GDM1 (cell line): ENCODE results near the gene EZH1.

Experiments used
- DNase-seq: peaks from one replicate; lab custom pipeline; 2025; lab: John Stamatoyannopoulos, UW

Gene EZH1

DNA sequence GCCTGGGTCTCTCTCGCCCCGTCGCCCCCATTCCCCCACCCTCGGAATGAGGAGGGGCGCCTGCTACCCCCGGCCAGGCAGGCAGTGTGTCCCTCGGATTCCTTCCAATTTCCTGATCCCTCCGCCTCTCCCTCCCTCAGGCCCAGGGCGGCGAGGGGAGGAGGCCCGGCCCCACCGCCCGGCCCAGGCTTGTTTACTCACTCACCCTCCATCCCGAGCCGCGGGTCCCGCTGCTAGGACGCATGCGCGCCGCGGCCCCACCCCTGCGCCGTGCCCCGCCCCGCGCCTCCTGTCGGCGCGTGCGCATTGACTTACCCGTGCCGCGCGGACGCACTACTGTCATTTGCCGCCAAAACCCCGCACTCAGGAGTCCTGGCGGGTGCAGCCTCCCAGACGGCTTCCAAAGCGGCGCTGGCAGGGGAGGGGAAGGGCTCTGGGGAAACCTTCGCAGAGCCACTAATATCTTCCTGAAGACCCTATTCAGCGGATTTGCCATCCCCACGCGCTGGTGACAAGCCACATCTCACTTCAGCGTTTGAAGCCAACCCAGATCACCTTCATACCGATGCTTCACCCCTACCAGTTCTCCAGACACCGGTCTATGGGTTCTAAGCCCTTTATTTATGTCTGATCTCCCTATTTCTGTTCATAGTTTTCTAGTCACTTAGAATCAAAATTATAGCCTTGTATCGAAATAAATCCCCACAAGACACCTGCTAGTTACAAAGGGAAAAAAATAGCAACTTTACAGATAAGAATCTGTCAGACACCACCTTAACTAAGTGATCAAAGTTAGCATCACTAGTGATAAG, at the start of gene EZH1:
Gene EZH1 (minus strand): TSS at position 235 of the 812 bp plus-strand sequence. CDS start 16,099 bp downstream, outside the sequence.
- peak; percentile 93 for DNase-seq

DNA sequence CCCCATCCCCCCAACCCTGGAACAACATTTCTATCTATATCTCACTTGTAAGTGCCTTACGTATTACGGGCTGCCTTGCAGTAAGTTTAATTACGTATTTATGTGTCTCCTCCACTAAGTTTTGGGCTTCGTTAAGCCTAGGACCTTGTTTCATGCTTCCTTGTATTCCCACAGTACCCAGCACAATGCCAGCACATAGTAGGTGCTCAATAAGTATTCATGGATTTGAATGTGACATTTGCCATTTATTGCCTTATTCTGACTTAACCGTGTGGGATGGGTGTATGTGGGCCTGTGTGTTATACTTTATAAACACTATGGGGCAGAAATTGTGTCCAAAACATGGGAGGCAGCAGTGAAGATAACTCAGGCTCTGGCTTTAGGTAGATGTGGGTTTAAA, 47.7 kb upstream of the EZH1 start:
- no peak for DNase-seq

DNA sequence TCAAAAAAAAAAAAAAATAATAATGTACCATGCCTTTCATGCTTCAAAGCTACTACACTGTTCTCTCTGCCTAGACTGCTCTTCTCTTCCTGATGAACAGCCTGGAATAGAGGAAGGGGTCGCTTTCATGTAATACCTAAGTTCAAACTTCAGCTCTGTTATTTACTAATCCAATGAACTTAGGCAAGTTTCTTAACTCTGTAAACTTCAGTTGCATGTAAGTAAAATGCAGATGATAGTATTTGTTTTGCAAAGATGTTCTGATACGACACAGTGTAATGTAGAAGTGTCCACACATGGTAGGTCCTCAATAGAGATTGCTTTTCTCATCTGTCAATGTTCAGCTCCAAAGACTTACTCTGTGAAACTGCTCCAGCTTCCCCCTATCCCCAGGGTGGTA, 47.1 kb upstream of the EZH1 start:
- no peak for DNase-seq

DNA sequence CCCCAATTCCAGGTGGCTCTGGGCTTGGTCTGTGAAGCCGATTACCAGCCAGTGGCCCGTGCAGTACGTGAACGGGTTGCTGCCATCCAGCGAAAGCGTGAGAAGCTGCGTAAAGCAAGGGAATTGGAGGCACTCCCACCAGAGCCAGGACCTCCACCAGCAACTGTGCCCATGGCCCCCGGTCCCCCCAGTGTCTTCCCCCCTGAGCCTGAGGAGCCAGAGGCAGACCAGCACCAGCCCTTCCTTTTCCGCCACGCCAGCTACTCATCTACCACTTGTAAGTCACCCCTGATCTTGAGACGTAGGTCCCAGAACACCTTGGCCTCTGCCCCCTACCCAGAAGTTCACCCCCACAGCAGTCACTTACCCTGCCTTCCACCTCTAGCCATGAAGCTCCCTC, 42.4 kb upstream of the EZH1 start:
- DNase-seq, result no peak

DNA sequence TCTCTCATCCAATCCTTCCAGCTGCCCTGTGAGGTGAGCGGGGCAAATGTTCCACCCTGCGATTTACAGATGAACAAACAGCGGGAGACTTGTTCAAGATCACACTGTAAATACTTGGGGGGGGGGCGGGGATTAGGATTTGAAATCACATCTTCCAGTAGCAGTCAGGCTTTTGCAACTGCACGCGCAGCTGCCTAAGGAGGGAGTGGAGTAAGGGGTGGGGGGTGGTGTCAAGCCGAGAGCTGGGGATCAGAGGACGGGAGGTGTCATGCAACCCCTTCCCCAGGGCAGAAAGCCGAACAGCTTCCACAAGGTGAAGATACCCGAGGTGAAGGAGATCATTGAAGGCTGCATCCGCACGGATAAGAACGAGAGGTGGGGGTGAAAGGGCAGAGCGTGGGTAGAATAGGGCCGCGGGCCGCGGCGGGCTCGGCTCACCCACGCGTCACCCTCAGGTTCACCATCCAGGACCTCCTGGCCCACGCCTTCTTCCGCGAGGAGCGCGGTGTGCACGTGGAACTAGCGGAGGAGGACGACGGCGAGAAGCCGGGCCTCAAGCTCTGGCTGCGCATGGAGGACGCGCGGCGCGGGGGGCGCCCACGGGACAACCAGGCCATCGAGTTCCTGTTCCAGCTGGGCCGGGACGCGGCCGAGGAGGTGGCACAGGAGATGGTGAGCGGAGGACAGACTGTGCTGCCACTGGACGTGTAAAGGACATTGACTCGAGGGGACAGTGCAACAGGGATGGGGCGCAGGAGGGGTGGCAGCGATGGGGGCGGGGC, 40.2 kb upstream of the EZH1 start:
- no peak for DNase-seq

DNA sequence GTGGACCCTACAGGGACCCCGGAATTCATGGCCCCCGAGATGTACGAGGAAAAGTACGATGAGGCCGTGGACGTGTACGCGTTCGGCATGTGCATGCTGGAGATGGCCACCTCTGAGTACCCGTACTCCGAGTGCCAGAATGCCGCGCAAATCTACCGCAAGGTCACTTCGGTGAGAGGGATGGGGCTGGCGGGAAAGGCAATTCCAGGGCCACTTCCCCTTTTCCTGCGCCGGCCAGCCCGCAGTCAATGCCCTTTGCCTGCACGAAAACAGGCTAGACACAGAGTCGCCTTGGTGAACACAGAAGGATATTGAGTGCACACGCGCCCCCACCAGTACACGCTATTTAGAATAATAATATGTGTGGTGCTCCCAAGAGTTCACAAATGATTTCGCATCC, 39.6 kb upstream of the EZH1 start:
- DNase-seq, result no peak

DNA sequence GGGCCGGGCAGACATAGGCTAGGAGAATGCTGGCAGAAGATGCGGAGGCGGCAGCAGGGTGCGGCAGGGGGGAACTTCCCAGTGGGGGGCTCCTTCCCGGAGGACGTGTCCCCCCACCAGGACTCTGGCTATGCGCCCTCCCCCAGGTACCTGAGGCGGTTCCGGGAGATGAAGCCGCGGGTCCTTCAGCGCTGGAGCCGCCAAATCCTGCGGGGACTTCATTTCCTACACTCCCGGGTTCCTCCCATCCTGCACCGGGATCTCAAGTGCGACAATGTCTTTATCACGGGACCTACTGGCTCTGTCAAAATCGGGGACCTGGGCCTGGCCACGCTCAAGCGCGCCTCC, 38.9 kb upstream of the EZH1 start:
- DNase-seq, result no peak

DNA sequence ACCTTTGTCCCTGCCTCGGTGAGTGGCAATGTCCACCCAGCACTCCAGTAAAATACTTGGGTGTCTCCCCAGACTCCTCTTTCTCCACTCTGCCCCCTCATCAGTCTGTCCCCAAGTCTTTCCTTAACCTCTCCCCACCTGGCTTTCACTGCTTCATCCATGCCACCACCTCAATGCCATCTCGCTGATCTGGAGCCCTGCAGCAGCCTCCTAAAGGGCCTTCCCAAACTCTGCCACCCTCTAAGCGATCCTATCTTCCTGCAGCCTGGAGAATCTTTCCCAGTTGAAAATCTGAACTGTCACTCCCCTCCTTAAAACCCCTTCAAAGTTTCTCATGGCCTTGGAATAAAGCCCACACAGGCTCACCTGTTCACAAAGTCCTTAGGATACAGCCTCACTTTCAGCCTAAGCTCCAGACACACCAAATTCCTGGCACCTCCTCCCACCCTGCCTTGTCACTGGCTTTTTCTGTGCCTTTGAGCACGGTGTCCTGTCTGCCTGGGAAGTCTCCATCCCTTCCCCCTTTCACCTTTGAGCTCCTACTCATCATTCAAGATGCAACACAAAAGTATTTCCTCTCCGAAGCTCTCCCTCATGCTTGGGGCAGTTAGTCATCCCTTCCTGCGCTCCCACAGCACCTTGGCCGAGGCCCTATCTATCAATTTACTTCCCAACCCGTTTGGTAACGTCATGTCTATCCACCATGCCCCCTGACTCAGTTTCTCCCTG, 38.4 kb upstream of the EZH1 start:
- DNase-seq, result no peak

DNA sequence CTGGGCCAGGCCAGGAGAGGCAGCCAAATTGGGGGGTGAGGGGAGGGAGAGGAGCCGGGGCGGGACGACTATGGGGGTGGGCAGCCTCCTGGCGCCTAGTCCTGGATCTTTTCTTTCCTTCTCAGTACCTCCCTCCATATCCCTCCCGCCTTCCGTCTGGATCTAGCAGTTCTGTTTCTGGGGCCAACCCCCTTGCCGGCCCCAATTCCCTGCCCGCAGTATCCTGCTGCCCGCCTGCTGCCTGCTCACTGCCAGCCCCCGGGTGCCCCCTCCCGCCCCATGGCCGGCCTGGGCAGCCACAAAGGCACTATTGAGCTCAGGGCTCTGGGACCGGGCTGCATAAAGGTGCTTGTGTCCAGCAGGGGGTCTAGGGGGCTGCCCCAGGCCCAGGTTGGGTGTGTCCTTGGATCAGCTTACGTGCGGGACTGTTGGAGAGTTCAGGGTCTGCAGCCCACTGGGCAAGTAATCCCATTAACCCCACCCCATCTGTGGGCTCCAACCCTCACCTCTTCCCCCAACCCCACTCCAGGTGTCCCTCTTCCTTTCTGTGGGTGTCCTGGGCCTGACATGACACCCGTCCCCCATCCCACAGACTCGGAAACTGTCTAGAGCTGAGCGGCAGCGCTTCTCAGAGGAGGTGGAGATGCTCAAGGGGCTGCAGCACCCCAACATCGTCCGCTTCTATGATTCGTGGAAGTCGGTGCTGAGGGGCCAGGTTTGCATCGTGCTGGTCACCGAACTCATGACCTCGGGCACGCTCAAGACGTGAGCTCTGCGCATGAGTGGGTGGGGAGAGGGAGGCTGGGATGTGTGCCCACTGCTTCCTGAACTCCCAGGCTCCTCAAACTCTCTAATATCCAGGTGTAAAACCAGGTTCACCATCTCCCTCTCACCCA, 37.6 kb upstream of the EZH1 start:
- no peak for DNase-seq

DNA sequence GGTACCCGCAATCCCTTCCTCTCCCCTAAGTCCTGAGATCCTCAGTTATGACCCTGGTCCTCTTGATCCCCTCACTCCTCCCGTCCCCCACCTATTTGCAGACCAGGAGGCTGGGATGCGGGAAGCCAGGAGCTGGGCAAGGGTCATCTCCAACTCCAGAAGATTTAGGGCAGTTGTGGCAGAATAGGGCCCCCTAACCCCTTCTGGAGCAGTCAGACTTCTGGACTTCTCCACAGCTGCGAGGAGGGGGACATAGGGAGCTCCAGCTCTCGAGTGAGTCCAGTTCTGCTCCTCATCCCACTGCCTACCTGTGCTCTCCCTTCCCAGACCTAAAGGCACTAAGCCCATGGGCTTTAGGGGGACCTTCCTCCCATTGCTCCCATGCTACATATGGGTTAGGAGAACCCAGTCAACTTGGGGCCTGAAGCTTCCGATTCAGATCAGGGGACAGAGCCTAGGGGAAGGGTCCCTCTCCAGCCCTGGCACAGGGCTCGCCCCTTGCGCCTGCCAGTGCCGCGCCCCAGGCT, 36.9 kb upstream of the EZH1 start:
- no peak for DNase-seq

DNA sequence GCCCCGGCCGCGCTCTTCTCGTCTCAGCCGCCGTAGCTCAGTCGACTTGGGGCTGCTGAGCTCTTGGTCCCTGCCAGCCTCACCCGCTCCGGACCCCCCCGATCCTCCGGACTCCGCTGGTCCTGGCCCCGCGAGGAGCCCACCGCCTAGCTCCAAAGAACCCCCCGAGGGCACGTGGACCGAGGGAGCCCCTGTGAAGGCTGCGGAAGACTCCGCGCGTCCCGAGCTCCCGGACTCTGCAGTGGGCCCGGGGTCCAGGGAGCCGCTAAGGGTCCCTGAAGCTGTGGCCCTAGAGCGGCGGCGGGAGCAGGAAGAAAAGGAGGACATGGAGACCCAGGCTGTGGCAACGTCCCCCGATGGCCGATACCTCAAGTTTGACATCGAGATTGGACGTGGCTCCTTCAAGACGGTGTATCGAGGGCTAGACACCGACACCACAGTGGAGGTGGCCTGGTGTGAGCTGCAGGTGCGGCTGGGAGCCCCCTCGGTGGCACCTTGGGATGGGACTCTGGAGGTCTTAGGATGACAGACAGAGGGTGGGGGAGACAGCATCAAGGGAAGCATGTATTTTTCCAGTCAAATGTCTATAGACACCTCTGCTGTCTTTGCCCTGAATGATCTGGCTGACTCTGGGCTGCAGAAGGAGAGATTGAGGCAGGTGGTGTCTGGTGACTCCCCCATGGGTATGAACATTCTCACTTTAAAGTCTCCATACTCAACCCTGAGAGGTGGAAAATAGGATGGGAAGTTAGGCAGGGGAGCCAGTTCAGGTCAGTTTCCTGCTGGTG, 36.2 kb upstream of the EZH1 start:
- no peak for DNase-seq

DNA sequence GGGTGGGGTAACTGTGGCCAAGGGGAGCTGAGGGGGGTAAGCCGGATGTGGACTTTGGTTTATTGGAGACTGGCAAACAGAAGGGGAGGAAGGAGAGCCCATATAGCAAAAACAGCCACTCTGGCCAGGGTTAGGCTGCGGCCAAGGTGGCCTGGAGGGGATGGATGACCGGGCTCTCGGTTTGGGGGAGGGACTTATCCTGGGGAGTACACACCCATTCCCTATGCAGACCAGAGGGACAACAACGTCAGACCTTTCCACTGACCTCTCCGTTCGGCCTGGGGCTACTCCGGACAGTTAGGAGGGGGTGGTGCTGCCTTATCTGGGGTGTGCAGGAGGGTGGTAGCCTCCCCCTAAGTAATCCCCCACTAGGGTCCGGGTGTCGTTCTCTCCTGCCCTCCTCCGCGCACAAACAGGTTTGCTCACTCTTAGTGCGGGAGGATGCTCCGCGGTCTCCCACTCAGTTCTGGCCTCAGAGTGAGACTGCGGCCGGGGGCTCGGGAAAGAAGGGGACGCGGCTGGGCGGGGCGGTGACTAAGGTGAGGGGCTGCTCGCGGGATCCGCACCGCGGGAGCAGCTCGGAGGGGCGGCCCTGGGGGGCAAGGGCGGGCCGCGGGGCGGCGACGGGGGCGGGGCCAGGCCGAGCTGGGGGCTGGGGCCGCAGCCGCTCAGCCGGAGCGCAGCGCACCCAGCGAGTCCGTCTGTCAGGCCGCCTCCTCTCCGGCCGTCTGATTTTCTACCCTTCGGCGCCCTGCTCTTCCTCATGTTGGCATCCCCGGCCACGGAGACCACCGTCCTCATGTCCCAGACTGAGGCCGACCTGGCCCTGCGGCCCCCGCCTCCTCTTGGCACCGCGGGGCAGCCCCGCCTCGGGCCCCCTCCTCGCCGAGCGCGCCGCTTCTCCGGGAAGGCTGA, 35.4 kb upstream of the EZH1 start, which contains the start of gene WNK4:
Gene WNK4 (plus strand): TSS at position 675 of the 915 bp plus-strand sequence. CDS start 89 bp downstream, at position 764.
- no peak for DNase-seq

DNA sequence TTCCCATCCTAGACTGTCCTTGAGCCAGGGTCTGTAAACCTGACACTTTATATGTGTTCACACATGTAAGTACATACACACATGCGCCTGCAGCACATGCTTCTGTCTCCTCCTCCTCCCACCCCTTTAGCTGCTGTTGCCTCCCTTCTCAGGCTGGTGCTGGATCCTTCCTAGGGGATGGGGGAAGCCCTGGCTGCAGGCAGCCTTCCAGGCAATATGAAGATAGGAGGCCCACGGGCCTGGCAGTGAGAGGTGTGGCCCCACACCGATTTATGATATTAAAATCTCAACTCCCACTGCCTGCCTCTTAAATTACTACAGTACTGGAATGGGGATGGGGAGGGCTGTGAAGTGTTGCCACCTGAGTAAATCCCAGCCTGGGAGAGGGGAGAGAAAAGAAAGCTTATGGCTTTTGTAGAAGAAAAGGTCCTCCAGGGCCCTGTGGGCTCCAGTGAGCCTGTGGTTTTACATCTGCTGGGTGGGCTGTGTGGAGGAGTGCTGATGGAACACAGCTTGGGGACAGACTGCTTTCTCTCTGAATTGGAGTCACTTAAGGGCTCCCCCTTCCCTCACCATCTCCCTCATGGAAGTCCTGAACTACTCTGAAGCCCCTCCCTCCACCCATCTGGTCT, 34.6 kb upstream of the EZH1 start:
- no peak for DNase-seq

DNA sequence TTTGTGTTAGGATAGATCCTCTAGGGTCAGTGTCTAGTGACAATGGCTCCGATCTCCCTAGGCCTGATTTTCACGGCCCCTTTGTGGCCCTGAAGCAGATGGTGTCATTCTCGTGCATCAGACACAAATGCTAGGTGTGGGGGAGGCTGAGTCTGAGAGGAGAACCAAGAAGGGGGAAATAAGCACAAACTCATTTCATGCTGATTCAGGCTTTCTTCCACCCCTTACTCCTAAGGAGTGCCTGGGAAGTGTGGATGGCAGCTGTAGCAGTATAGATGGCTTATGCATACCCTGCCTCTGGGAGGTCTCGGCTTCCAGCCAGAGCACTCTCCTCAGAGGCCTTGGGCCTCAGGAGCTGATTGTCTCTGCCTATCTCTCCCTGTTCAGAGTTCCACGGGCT, 33.7 kb upstream of the EZH1 start:
- DNase-seq, result no peak

DNA sequence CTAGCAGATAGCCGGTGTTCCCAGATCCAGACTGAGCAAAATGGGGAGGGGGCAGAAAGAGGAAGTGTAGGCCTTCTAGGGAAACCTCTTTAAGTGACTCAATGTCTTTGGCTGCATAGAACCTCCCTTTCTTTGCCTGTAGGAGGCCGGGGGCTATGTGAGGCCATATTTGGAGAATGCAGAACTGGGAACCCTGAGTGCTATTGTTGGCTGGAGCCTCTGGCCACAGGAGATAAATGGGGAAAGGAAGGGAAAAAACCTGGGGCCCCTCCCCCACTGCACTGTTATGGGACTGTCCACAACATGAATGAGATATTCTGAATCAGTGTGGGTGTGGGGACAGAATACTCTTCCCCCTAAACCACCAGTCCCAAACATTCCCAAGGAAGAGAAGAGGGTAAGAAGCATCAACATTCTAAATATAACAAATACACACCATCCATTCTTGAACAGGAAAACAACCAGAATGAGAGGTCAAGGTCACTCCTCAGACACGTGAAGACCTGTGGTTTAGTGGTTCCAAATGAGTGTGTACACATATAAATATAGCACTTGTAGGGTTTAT, 30.8 kb upstream of the EZH1 start:
- peak; percentile 63 for DNase-seq

DNA sequence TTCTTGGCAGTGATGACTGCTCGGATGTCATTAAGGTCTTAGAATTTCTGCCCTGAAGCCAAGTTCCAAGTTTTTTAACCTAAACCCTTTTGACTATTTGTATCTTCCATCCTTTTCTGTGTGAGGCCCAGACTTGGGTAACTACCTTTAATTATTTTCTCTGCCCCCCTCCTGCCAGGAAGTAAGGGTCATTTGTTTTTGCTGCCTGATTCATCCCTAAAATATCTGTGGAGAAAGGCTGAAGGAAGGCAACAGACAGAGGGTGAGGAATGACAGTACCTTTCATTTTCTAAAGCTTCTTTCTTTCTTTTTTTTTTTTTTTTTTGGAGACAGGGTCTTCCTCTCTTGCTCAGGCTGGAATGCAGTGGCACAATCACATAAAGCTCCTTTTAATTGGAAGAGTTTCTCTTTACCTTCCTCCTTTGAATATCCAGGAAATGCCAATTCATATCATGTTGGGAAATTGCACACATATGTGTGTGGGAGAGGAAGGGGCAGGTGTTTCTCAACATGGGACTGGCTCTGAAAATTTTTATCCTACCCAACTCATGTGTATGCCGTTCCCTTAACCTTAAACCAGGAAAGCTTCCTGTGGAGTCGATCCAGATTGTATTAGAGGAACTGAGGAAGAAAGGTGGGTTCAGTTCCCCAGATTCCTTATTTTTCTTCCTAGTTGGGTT, 29.4 kb upstream of the EZH1 start:
- DNase-seq, result no peak

DNA sequence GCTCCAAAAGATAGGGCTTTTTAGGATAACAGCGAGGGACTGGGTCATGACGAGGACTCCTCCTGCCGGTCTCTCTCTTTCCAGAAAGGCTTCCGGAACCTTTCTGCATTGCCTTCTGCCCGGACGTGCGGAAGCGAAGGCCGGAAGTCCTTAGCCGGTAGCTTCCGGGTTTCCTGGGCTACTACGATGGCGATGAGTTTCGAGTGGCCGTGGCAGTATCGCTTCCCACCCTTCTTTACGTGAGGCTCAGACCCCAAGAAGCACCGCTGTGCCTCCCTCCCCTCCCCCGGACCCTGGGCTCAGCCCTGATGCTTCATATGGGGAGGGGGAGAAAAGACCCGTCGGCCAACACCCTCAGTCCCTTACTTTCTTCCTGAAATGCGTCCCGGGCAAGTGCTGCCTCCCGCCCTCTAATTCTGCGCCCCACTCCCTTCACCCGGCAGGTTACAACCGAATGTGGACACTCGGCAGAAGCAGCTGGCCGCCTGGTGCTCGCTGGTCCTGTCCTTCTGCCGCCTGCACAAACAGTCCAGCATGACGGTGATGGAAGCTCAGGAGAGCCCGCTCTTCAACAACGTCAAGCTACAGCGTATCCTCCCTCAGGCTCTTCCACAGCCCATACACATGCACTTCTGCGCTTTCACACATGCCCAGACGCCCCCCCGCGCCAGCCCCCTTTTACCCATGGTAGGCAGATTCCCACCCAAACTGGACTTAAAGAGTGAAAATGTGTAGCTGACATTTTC, 28.6 kb upstream of the EZH1 start, which contains the start of gene VPS25:
Gene VPS25 (plus strand): TSS at position 160 of the 746 bp plus-strand sequence. CDS start 27 bp downstream, at position 187.
- DNase-seq, result peak; percentile 62
